LNCAP (cell line): ENCODE data around the gene ARMH3.
A peak's percentile ranks its signal among the peaks of the same experiment; 100 is the strongest.

Experiments used
- CTCF ChIP-seq: fragments of 450-650 bp; IDR thresholded peaks from 2 replicates; pipeline ENCODE4 v1.5.1; 2017; ENCODE audit warnings: mild to moderate bottlenecking

Gene ARMH3

GRCh38 chr10:102033787-102034186 is 22.2 kb downstream of the ARMH3 start:
- no peak for TF ChIP-seq CTCF

- no peak for TF ChIP-seq CTCF
Observed at GRCh38 chr10:102027261-102027660, 28.7 kb downstream of the ARMH3 start.

GRCh38 chr10:102024799-102025198 is 31.2 kb downstream of the ARMH3 start:
- TF ChIP-seq CTCF: no peak

GRCh38 chr10:102020938-102021337 is 35.0 kb downstream of the ARMH3 start:
- TF ChIP-seq CTCF: no peak

GRCh38 chr10:102017295-102017694 is 38.7 kb downstream of the ARMH3 start:
- TF ChIP-seq CTCF: no peak

GRCh38 chr10:102016416-102016815 is 39.6 kb downstream of the ARMH3 start:
- TF ChIP-seq CTCF: no peak

- TF ChIP-seq CTCF: no peak
Observed at GRCh38 chr10:102010961-102011360, 45.0 kb downstream of the ARMH3 start.

GRCh38 chr10:102009801-102010425 is 46.1 kb downstream of the ARMH3 start:
- TF ChIP-seq CTCF: peak; percentile 84
